AG04450 (cell line): ENCODE data around the gene ZNF445. TPM values are rescaled to one million over a fixed set of nuclear protein-coding genes. Genes with fewer than 3 reads are reported as not detected.
A peak's percentile ranks its signal among the peaks of the same experiment; 100 is the strongest.
"Not testable (repeated sequence)": the region's sequence is repeated elsewhere in the genome, so short reads cannot be mapped to it uniquely, and the experiment has no call there.

Experiments used
- CTCF ChIA-PET: fragments of 300-600, 350-600 bp; formaldehyde crosslinking; extraction: SDS; loops from one replicate; lab custom pipeline; 2022; ENCODE audit warnings: antibody characterized with exemption, inconsistent platforms; lab: Charles Lee
- POLR2A ChIA-PET: fragments of 350-600 bp; formaldehyde crosslinking; extraction: SDS; loops from one replicate; lab custom pipeline; 2021; ENCODE audit warnings: antibody characterized with exemption, inconsistent platforms; lab: Yijun Ruan, JAX
- DNase-seq: peaks from one replicate; pipeline ENCODE4 v3.0.0-alpha.2; 2011; ENCODE audit warnings: low read depth, low spot score
- H3K27ac ChIP-seq: one replicate; pipeline ENCODE4 v1.5.1; 2012; ENCODE audit warnings: low read depth, low read length, control low read depth
- H3K27me3 ChIP-seq: one replicate; pipeline ENCODE4 v1.6.0; 2012; ENCODE audit warnings: low read length; ENCODE audit not compliant: control insufficient read depth, insufficient read depth
- H3K4me3 ChIP-seq: 2 replicates; pipeline ENCODE4 v1.5.1; 2011; ENCODE audit warnings: mild to moderate bottlenecking, low read depth, low read length, control low read depth
- H3K9me3 ChIP-seq: 2 replicates; pipeline ENCODE4 v1.5.1; 2012; ENCODE audit warnings: low read length; ENCODE audit not compliant: control insufficient read depth, insufficient read depth
- polyA plus RNA-seq: library from polyadenylated mRNA; depleted of rRNA; stranded (reverse); fragments of >200 nt; gene quantifications from 2 replicates; pipeline ENCODE4 v1.2.3, GENCODE V29; 2011
- TF ChIP-seq, protein P1 (sequence below): IDR thresholded peaks from 2 replicates; pipeline ENCODE4 v1.5.1; 2011; ENCODE audit warnings: low read depth, low read length, control low read depth, inconsistent platforms

The ZNF445 gene
- polyA plus RNA-seq, 1 experiment = 4.7 TPM

DNA sequence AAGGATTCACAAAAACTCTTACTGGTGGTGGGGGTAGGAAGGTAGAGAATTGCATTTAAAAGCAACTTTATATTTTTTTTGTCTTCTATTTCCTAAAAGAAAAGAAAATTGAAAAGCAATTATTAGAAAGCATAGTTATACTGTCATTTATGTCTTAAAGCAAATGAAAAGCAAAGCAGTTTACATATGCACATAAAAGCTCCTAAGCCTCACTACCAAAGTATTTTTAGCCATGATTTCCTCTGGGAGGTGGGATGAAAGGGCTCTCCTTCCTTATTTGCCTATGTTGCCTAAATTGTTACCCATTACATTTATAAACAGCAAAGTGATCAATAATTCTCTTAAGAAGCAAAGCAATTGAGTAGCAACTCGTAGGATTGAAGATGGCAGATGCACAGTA, 7.0 kb downstream of the ZNF445 start:
- POLR2A ChIA-PET = no interaction called here
- CTCF ChIA-PET = no interaction called here
- no peaks in the 10 kb centered on the region for H3K27me3 ChIP-seq
- TF ChIP-seq, protein P1, sequence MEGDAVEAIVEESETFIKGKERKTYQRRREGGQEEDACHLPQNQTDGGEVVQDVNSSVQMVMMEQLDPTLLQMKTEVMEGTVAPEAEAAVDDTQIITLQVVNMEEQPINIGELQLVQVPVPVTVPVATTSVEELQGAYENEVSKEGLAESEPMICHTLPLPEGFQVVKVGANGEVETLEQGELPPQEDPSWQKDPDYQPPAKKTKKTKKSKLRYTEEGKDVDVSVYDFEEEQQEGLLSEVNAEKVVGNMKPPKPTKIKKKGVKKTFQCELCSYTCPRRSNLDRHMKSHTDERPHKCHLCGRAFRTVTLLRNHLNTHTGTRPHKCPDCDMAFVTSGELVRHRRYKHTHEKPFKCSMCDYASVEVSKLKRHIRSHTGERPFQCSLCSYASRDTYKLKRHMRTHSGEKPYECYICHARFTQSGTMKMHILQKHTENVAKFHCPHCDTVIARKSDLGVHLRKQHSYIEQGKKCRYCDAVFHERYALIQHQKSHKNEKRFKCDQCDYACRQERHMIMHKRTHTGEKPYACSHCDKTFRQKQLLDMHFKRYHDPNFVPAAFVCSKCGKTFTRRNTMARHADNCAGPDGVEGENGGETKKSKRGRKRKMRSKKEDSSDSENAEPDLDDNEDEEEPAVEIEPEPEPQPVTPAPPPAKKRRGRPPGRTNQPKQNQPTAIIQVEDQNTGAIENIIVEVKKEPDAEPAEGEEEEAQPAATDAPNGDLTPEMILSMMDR = no peak
- DNase-seq = no peak
- no peak overlapping the region for H3K4me3 ChIP-seq
- no peaks in the 10 kb centered on the region for H3K9me3 ChIP-seq
- no peak overlapping the region for H3K27ac ChIP-seq

DNA sequence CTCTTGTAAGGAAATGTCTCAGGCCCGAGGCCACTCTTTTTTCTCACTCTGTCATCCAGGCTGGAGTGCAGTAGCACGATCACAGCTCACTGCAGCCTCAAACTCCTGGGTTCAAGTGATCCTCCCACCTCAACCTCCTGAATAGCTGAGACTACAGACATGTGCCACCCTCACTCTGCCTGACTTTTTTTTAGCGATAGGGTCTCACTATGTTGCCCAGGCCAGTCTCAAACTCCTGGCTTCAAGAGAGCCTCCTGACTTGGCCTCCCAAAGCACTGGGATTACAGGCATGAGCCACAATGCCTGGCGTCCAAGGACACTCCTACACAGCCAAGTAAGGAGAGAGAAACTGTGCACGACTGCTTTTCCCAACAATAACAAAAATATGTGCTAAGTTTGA, 7.6 kb downstream of the ZNF445 start:
- ChIA-PET CTCF (no interaction called here), POLR2A (no interaction called here)
- Histone ChIP-seq H3K9me3 (no peaks in the 10 kb centered on the region), H3K27me3 (no peaks in the 10 kb centered on the region), H3K4me3 (no peak overlapping the region), H3K27ac (no peak overlapping the region)
- TF ChIP-seq, protein P1 = no peak
- no peak for DNase-seq

DNA sequence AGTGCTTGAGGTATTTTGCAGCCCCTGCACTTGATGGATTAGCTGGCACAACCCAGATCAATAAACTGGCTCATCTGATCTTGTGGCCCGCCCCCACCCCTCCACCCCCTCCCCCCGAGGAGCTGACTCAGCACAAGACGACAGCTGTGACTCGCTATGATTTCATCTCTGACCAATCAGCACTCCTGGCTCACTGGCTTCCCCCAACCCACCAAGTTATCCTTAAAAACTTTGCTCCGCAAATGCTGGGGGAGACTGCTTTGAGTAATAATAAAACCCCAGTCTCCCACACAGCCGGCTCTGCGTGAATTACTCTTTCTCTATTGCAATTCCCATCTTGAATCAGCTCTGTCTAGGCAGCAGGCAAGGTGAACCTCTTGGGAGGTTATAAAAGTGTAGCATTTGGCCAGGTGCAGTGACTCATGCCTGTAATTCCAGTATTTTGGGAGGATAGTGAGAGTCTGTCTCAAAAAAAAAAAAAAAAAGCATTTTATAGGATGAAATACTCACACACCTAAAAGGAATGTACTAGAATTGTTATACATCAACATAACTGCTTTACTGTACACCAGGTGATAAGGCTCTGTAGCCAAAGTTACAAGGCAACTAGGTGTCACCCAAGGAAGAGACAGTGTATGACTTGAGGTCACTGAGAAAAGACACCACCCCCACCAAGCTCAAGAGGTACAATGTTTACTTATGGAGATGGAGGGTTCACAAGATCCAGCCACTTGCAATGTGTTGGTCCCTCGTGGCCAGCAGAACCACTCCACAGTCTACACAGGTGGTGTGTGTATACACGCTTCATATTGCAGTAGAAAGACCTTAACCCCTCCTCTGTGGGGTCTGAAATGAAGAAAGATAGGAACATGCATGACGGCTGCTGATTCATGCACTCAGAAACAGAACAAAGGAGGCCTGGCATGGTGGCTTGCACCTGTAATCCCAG, 8.6 kb downstream of the ZNF445 start:
- TF ChIP-seq, protein P1 = no peak
- CTCF ChIA-PET = no interaction called here
- Histone ChIP-seq H3K9me3 (no peaks in the 10 kb centered on the region), H3K27ac (peak overlapping the region; percentile 39), H3K4me3 (no peak overlapping the region), H3K27me3 (no peaks in the 10 kb centered on the region)
- POLR2A ChIA-PET = no interaction called here
- no peak for DNase-seq

DNA sequence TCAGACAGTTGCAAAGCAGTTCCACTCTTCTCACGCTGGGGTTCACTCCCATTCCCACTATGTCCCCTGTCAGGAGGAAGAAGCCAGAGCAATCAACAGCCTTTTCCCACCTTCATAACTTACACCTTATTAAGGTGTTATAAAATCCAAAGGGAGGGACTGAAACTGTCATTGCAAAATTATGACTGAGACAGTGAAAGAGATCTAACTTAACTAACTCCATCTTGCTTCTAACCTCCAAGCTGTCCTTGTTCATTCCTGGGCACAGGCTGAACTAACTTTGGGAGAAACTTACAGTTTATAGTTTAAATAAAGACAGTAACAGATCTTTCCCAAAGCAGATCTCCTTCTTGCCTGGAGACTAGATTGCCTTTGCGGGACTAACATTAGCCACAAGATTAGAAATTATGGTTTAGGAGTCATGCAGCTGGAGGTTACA, 9.4 kb downstream of the ZNF445 start:
- H3K27me3 ChIP-seq, POLR2A ChIA-PET, H3K4me3 ChIP-seq, CTCF ChIA-PET, DNase-seq, H3K27ac ChIP-seq, H3K9me3 ChIP-seq: not testable (repeated sequence)

DNA sequence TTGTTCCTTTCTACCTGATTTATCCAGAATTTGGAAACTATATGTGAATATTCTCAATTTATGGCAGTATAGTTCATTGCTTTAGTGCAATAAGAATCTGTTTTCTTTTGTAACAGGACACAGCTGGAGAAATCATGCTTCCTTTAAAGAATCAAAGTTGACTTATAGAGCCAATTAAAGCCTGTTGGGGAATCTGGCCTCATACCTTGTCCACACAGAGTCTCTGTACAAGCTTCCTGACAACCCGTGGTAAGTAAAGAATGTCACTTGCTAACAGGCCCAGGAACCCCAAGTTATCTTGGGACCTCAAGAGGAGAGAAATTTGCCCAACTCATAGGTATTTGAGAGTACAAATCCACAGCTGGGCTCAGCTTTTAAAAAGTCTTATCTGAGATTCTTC, 10.2 kb downstream of the ZNF445 start:
- H3K27me3 ChIP-seq = no peaks in the 10 kb centered on the region
- TF ChIP-seq, protein P1 = no peak
- no peak for DNase-seq
- H3K4me3 ChIP-seq = no peak overlapping the region
- ChIA-PET POLR2A (no interaction called here), CTCF (no interaction called here)
- H3K27ac ChIP-seq = no peak overlapping the region
- H3K9me3 ChIP-seq = no peaks in the 10 kb centered on the region

DNA sequence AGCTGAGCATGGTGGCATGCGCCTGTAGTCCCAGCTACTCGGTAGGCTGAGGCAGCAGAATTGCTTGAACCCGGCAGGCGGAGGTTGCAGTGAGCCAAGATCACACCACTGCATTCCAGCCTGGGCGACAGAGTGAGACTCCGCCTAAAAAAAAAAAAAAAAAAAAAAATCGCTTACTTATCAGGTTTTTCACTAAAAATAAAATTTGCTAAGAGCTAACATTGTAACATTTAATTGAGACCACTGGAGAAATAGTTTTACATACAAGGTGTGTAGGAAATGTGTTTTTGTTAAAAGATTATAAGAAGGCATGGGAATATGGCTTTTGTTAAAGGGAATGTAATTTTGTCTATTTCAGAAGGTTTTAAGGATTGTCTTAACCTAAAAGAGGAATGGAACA, 12.6 kb downstream of the ZNF445 start:
- H3K4me3 ChIP-seq, DNase-seq, H3K27ac ChIP-seq, H3K27me3 ChIP-seq, CTCF ChIA-PET, POLR2A ChIA-PET: not testable (repeated sequence)
- peaks cover 16% of the 10 kb centered on the region for H3K9me3 ChIP-seq
